GM20000 (cell line): ENCODE data around the gene ZNF512B.
"Not testable (repeated sequence)": the region's sequence is repeated elsewhere in the genome, so short reads cannot be mapped to it uniquely, and the experiment has no call there.

Experiments
- DNase-seq: peaks from one replicate; pipeline ENCODE4 v3.0.0; 2012; ENCODE audit warnings: low spot score
- TF ChIP-seq, protein P1 (sequence below): IDR thresholded peaks from 2 replicates; pipeline ENCODE4 v1.5.1; 2012; ENCODE audit warnings: mild to moderate bottlenecking, control low read depth; ENCODE audit errors: extremely low read depth, missing control alignments

The ZNF512B gene

DNA sequence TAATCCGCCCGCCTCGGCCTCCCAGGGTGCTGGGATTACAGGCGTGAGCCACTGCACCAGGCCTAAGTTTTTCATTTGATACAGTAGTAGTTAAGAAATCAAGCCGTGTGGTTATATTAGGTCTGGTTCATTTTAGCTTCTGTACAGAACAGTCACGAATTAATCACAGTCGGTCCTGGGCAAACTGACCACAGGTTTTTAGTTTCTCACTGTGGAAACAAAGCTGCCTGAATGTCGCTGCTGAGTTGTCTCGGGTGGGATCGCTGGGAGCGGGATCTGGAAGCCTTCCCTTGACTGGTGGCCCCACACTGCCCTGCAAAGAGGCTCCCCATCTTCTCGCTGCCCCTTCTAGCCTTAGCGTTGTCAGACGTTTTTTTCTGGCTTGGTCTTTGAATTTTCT is 32.1 kb downstream of the ZNF512B start:
- TF ChIP-seq, protein P1, sequence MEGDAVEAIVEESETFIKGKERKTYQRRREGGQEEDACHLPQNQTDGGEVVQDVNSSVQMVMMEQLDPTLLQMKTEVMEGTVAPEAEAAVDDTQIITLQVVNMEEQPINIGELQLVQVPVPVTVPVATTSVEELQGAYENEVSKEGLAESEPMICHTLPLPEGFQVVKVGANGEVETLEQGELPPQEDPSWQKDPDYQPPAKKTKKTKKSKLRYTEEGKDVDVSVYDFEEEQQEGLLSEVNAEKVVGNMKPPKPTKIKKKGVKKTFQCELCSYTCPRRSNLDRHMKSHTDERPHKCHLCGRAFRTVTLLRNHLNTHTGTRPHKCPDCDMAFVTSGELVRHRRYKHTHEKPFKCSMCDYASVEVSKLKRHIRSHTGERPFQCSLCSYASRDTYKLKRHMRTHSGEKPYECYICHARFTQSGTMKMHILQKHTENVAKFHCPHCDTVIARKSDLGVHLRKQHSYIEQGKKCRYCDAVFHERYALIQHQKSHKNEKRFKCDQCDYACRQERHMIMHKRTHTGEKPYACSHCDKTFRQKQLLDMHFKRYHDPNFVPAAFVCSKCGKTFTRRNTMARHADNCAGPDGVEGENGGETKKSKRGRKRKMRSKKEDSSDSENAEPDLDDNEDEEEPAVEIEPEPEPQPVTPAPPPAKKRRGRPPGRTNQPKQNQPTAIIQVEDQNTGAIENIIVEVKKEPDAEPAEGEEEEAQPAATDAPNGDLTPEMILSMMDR = no peak
- no peak for DNase-seq

DNA sequence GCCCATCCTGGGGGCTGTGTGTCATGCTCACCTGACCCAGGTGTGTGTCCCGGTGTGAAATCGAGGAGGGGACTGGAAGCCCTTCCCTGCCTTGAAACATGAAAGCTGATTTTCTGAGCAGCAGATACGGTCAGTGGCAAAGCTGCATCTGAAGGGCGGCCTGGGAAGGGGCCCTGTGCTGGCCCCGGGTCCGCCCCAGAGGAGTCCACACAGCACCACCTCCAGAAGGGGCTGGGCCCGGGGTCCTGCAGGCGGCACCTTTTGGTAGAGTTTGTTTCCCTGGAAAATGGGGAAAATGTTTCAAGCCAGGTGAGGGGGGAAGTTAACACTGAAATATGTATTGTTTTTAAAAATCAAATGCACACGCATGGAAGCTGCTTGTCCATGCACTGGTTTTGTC is 34.3 kb downstream of the ZNF512B start:
- TF ChIP-seq, protein P1 = no peak
- no peak for DNase-seq

DNA sequence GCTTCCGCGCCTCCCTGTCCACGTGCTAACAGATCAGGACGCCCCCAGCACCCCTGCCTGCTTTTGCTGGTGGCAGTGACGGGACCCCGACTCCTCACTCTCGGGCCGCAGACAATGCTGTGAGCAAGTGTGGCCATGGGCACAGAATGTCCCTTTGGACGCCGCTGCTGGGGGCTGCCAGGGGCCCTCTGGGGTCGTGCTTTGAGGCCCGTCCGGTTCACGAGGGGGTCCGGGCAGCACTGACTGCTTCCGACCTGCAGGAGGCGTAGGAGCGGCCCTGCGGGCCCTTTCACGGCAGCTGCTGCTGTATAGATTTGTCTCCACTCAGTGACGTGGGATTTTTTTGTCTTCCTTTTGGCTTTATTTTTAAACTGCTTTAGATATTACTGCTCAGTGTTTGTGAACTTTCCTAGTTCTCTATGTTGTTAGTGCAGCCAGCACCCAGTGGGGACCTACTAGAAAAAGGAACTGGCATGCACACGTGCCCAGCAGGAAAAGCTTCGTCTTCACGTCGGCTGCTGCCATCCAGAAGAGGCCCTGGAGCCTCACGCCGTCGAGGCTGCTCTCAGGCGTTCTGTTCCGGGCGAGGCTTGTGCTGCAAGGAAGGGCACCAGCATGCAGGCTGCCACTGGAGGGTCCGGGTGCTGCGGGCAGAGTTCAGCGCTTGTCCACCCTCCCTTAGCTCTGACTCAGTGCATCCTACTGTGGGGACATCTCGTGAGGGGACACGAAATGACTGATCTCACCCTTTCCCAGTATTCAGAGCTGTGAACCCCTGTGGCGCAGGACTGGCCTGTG is 35.3 kb downstream of the ZNF512B start:
- DNase-seq = no peak
- TF ChIP-seq, protein P1 = no peak

DNA sequence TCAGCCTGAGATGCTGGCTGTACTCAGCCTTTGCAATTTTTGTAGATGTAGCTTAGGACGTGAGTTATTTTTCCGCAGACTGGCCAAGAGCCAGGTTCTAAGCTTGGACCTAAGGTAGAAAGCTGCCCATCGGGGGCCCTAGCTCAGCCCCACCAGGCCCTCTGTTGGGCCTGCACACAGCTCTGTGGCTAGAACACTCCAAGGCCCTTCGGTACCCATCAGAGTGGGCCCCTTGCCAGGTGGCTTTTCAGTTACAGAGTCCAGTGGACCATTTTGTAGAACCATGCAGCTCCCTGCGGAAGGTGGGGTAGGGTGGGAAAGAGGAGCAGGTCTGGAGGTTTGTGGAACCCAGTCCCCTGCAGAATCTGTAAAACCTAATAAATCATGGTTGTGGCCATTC is 36.1 kb downstream of the ZNF512B start:
- TF ChIP-seq, protein P1 = no peak
- no peak for DNase-seq

DNA sequence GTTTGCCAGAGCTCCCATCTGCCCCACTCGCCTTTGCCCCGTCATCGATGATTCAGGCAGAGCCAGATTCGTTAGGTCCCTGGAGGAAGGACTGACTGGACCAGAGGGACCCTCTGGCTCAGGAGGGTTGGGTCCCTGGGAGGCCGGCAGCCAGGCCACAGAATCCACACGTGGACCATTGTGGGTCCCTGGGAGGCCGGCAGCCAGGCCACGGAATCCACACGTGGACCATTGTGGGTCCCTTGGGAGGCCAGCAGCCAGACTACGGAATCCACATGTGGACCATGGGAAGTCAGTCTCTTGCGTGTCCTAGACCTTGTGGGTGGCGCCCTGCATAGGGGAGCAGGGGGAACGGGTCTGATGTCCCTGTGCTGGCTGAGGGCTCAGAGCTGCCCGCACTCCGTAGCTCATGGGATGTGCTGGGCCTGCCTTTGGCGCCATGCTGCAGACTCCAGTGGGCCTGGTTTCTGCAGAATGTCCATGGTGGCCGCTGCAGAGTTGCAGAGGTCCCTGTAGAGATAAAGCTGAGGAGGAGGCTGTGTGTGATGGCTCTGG is 37.0 kb downstream of the ZNF512B start:
- TF ChIP-seq, protein P1 = no peak
- no peak for DNase-seq

DNA sequence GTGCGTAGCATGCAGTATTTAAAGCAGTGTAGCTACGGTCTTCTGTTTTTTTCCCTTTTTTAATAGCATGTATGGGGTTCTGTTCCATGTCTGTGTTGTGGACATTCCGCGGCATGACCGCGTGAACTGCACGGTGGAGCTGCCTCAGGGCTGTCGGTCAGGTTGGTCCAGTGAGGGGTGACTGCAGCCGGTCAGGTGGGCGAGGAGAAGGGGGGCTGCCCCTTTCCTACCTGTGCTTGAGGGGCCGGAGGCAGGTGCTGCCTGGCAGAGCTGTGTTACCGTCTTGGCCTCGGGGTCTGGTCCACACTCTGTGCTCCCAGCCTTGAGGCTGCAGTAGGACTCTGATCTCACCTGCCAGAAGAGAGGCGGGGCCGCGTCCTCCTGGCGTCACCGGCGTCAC is 38.0 kb downstream of the ZNF512B start:
- TF ChIP-seq, protein P1 = no peak
- DNase-seq = no peak

DNA sequence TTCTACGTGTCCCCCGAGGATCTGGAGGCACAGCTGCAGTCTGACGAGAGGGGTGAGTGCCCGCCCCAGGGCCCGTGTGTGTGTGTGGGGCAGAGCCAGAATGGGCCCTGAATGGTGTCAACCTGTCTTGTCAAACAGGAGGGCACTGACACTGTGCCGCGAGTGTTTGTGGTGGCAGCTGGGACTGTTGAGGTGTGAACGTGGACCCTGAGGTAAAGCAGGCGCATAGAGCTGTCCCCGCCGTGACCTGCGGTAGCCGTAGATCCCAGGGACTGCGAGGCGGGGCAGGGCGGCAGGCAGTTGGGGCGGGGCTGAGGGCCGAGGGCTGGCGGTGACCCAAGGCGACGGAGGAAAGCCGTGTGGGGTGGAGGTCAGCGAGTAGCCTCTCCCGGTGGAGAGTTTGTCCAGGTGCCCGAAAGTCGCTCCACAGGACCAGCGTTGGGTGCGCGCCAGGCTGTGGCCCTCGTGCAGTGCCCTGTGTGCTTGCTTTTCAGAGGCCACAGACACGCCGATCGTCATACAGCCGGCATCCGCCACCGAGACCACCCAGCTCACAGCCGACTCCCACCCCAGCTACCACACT is 38.7 kb downstream of the ZNF512B start:
- DNase-seq = no peak
- TF ChIP-seq, protein P1 = no peak

DNA sequence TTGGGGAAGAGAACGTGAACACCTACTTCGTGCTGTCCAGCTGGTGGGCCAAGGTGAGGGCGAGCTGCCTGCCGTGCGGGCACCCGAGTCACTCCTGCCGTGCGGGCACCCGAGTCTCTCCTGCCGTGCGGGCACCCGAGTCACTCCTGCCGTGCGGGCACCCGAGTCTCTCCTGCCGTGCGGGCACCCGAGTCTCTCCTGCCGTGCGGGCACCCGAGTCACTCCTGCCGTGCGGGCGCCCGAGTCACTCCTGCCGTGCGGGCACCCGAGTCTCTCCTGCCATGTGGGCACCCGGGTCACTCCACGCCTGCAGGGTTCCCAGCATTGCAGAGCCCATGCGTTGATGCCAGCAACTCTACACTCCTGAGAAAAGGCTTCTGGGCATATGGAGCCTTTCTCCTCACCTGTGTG is 40.3 kb downstream of the ZNF512B start:
- not testable (repeated sequence) for DNase-seq
